A549 (cell line): ENCODE data around the gene XIRP1. TPM values are rescaled to one million over a fixed set of nuclear protein-coding genes. Genes with fewer than 3 reads are reported as not detected.
A peak's percentile ranks its signal among the peaks of the same experiment; 100 is the strongest.

Experiments used
- ATAC-seq, 2 experiments: fragments of 200-7000 bp in 1 of 2; fragments of >200 bp in 1 of 2; cut with Nextera tagmentation in 1 of 2; cut with Tn5 transposase in 1 of 2; 3 replicates each; pipeline versions ENCODE4 v1.8.0 to v1.9.1; 2018 to 2020; ENCODE audit warnings: mild to moderate bottlenecking in 1 of 2, moderate library complexity in 1 of 2
- CTCF ChIA-PET: fragments of 300-600 bp; sonication (Branson Sonifier 250); formaldehyde crosslinking; extraction: SDS; loops from one replicate; lab custom pipeline; 2021; ENCODE audit warnings: antibody characterized with exemption, inconsistent platforms; lab: Yijun Ruan, JAX
- POLR2A ChIA-PET: fragments of 350-600 bp; formaldehyde crosslinking; extraction: SDS; loops from one replicate; lab custom pipeline; 2021; ENCODE audit warnings: antibody characterized with exemption, inconsistent platforms; lab: Yijun Ruan, JAX
- DNase-seq, 2 experiments: peaks; one replicate each; pipeline versions ENCODE4 v3.0.0 to v3.0.0-alpha.2; 2011 to 2016; ENCODE audit warnings: low read depth in 1 of 2, low spot score in 1 of 2
- FAIRE-seq: peaks from 2 replicates; lab custom pipeline; 2011; peaks lifted over from hg19 to GRCh38; lab: Jason Lieb, UNC
- H3K27ac ChIP-seq, 2 experiments: fragments of >200 bp; sonication (Bioruptor Twin); formaldehyde crosslinking; 3 replicates each; pipeline ENCODE4 v1.5.1; 2016 to 2017
- H3K4me1 ChIP-seq: fragments of >200 bp; sonication (Bioruptor Twin); formaldehyde crosslinking; 3 replicates; pipeline ENCODE4 v1.6.1; 2016
- H3K4me2 ChIP-seq: fragments of >200 bp; sonication (Bioruptor Twin); formaldehyde crosslinking; 3 replicates; pipeline ENCODE4 v1.6.1; 2016
- H3K4me3 ChIP-seq: fragments of >200 bp; sonication (Bioruptor Twin); formaldehyde crosslinking; 3 replicates; pipeline ENCODE4 v1.5.1; 2016
- H3K9me3 ChIP-seq: fragments of >200 bp; sonication (Bioruptor Twin); formaldehyde crosslinking; 3 replicates; pipeline ENCODE4 v1.6.1; 2016
- CHD2 ChIP-seq: fragments of 150-350 bp; IDR thresholded peaks from 2 replicates; pipeline ENCODE4 v1.6.1; 2014; ENCODE audit warnings: low read length; ENCODE audit not compliant: partially characterized antibody
- CHD4 ChIP-seq: fragments of 200-600 bp; sonication (generic); IDR thresholded peaks from 2 replicates; pipeline ENCODE4 v1.6.1; 2016; ENCODE audit warnings: antibody characterized with exemption, mild to moderate bottlenecking, borderline replicate concordance
- E2F6 ChIP-seq: IDR thresholded peaks from 2 replicates; pipeline ENCODE4 v1.6.1; 2012; ENCODE audit warnings: low read depth, borderline replicate concordance
- GATA3 ChIP-seq: IDR thresholded peaks from 2 replicates; pipeline ENCODE4 v1.6.1; 2012; ENCODE audit warnings: borderline replicate concordance
- HMGXB4 ChIP-seq: fragments of 250-450 bp; sonication (Bioruptor Pico); IDR thresholded peaks from 2 replicates; pipeline ENCODE4 v1.5.0; 2021; ENCODE audit warnings: mild to moderate bottlenecking, moderate library complexity, borderline replicate concordance
- HOXB5 ChIP-seq: fragments of 250-450 bp; sonication (Bioruptor Pico); IDR thresholded peaks from 2 replicates; pipeline ENCODE4 v1.5.0; 2020; ENCODE audit warnings: mild to moderate bottlenecking, moderate library complexity
- JUNB ChIP-seq: fragments of >200 bp; sonication (Bioruptor Twin); formaldehyde crosslinking; IDR thresholded peaks from 2 replicates; pipeline ENCODE4 v1.6.1; 2016
- KDM5A ChIP-seq: fragments of 200-600 bp; sonication (generic); IDR thresholded peaks from 2 replicates; pipeline ENCODE4 v1.6.1; 2016; ENCODE audit warnings: antibody characterized with exemption, mild to moderate bottlenecking
- MAX ChIP-seq: IDR thresholded peaks from 2 replicates; pipeline ENCODE4 v1.6.1; 2012
- MYC ChIP-seq: IDR thresholded peaks from 2 replicates; pipeline ENCODE4 v1.6.1; 2012; ENCODE audit warnings: mild to moderate bottlenecking, inconsistent platforms, low read length, improper control_type of control experiment, borderline replicate concordance
- NR3C1 ChIP-seq: fragments of >200 bp; sonication (Bioruptor Twin); formaldehyde crosslinking; IDR thresholded peaks from 3 replicates; pipeline ENCODE4 v1.6.1; 2017
- PHF8 ChIP-seq: fragments of 200-600 bp; sonication (generic); IDR thresholded peaks from 2 replicates; pipeline ENCODE4 v1.6.1; 2016; ENCODE audit warnings: low read depth, mild to moderate bottlenecking, antibody characterized with exemption, moderate library complexity, borderline replicate concordance
- POLR2A ChIP-seq: IDR thresholded peaks from 2 replicates; pipeline ENCODE4 v1.6.1; 2012; ENCODE audit warnings: mild to moderate bottlenecking, low read length
- SMC3 ChIP-seq: fragments of >200 bp; sonication (Bioruptor Twin); formaldehyde crosslinking; IDR thresholded peaks from 3 replicates; pipeline ENCODE4 v1.6.1; 2018; ENCODE audit warnings: inconsistent platforms
- TP53 ChIP-seq: fragments of 250-450 bp; sonication (Bioruptor Pico); IDR thresholded peaks from 2 replicates; pipeline ENCODE4 v1.5.0; 2021; ENCODE audit warnings: mild to moderate bottlenecking, moderate library complexity
- ZFP36 ChIP-seq: fragments of 450-650 bp; IDR thresholded peaks from 2 replicates; pipeline ENCODE4 v1.6.1; 2014; ENCODE audit warnings: borderline replicate concordance; ENCODE audit not compliant: partially characterized antibody
- WGBS: methylation state at CpG from one replicate; pipeline ENCODE4 v1.1.6; 2017; ENCODE audit errors: missing lambda C conversion rate; 5-methylcytosine and 5-hydroxymethylcytosine counted together
- polyA plus RNA-seq, 4 experiments: library from polyadenylated mRNA; depleted of rRNA in 3 of 4; stranded (reverse); fragments of >200 nt; fragmentation: RNase III in 1 of 4; extraction: RNeasy Plus Mini Kit Qiagen cat#74134 plus additional on column Dnase treatment in 1 of 4; gene quantifications; 2 replicates in 3 of 4; 3 replicates in 1 of 4; pipeline ENCODE4 v1.2.3, GENCODE V29; 2011 to 2017
- TF ChIP-seq, protein P1 (sequence below): fragments of >200 bp; sonication (Bioruptor Twin); formaldehyde crosslinking; IDR thresholded peaks from 3 replicates; pipeline ENCODE4 v1.6.1; 2016
- TF ChIP-seq, protein P2 (sequence below): fragments of 200-600 bp; sonication (generic); IDR thresholded peaks from 2 replicates; pipeline ENCODE4 v1.6.1; 2016; ENCODE audit warnings: antibody characterized with exemption, mild to moderate bottlenecking, moderate library complexity

The XIRP1 gene
- polyA plus RNA-seq, 2 of the 4 experiments (the other 2 are of a cell fraction), result not detected

GRCh38 chr3:39154280-39155021 lies 37.9 kb downstream of the XIRP1 start:
- peak overlapping the region; percentile 95 for H3K4me3 ChIP-seq
- 10% methylated on average over 18 of the region's 18 CpGs for WGBS
- H3K4me1 ChIP-seq, result peaks cover 31% of the 10 kb centered on the region
- no peaks in the 10 kb centered on the region for H3K9me3 ChIP-seq
- ChIA-PET CTCF (interaction anchor here (0.7 to 1.0 kb wide), 3 partner anchors 31 to 132 kb away, joined by 3 to 5 read pairs (median 4); no protein-coding TSS in a partner anchor), POLR2A (interaction anchor here (1.3 to 1.5 kb wide), 2 partner anchors 13 to 24 kb away, joined by 7 to 11 read pairs; no protein-coding TSS in a partner anchor)
- H3K4me2 ChIP-seq, result peak overlapping the region; percentile 80
- H3K27ac ChIP-seq, result peak overlapping the region; percentile 94 to 96
- ATAC-seq, result peak; percentile 48 to 74
- FAIRE-seq, result no peak
- no peak for TF ChIP-seq NR3C1
- peak; percentile 67 for TF ChIP-seq MAX
- TF ChIP-seq HOXB5 (CRISPR knock-in tag), result 0 out of 2 replicates have a peak, but pooled peaks have one; percentile 26
- TF ChIP-seq TP53 (CRISPR knock-in tag), result 0 out of 2 replicates have a peak, but pooled peaks have one; percentile 39
- TF ChIP-seq, protein P1, sequence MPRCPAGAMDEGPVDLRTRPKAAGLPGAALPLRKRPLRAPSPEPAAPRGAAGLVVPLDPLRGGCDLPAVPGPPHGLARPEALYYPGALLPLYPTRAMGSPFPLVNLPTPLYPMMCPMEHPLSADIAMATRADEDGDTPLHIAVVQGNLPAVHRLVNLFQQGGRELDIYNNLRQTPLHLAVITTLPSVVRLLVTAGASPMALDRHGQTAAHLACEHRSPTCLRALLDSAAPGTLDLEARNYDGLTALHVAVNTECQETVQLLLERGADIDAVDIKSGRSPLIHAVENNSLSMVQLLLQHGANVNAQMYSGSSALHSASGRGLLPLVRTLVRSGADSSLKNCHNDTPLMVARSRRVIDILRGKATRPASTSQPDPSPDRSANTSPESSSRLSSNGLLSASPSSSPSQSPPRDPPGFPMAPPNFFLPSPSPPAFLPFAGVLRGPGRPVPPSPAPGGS, result 0 out of 3 replicates have a peak, but pooled peaks have one; percentile 45
- peak; percentile 25; the same call in 1 of the 2 replicates for TF ChIP-seq PHF8
- 0 out of 2 replicates have a peak, but pooled peaks have one; percentile 15 for TF ChIP-seq GATA3
- TF ChIP-seq CHD4, result no peak
- no peak for TF ChIP-seq HMGXB4
- peak; percentile 35 for TF ChIP-seq CHD2
- no peak for TF ChIP-seq JUNB
- TF ChIP-seq, protein P2, sequence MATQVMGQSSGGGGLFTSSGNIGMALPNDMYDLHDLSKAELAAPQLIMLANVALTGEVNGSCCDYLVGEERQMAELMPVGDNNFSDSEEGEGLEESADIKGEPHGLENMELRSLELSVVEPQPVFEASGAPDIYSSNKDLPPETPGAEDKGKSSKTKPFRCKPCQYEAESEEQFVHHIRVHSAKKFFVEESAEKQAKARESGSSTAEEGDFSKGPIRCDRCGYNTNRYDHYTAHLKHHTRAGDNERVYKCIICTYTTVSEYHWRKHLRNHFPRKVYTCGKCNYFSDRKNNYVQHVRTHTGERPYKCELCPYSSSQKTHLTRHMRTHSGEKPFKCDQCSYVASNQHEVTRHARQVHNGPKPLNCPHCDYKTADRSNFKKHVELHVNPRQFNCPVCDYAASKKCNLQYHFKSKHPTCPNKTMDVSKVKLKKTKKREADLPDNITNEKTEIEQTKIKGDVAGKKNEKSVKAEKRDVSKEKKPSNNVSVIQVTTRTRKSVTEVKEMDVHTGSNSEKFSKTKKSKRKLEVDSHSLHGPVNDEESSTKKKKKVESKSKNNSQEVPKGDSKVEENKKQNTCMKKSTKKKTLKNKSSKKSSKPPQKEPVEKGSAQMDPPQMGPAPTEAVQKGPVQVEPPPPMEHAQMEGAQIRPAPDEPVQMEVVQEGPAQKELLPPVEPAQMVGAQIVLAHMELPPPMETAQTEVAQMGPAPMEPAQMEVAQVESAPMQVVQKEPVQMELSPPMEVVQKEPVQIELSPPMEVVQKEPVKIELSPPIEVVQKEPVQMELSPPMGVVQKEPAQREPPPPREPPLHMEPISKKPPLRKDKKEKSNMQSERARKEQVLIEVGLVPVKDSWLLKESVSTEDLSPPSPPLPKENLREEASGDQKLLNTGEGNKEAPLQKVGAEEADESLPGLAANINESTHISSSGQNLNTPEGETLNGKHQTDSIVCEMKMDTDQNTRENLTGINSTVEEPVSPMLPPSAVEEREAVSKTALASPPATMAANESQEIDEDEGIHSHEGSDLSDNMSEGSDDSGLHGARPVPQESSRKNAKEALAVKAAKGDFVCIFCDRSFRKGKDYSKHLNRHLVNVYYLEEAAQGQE, result no peak
- TF ChIP-seq MYC, result 0 out of 2 replicates have a peak, but pooled peaks have one; percentile 42
- peak; percentile 67 for TF ChIP-seq POLR2A
- TF ChIP-seq E2F6, result peak; percentile 49; the same call in 1 of the 2 replicates
- no peak for TF ChIP-seq KDM5A
- TF ChIP-seq ZFP36, result peak; percentile 99
- peak; percentile 87 to 91 for DNase-seq

DNA sequence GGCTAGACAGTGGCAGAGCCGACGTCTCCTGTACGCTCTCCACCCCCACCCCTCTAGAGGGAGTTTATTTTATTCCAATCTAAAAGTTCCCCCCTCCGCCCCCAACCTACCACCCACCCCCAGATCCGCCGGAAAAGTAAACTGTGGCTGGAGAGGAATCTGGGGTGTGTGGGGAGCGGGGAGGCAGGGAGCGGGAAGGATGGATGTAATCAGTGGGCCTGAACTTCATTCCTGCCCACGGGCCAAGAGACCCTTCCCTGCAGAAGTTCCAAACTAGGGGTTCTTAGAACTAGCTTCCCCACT lies 38.5 kb downstream of the XIRP1 start:
- Histone ChIP-seq H3K4me1 (peaks cover 36% of the 10 kb centered on the region), H3K9me3 (no peaks in the 10 kb centered on the region), H3K27ac (peak overlapping the region; percentile 94 to 96), H3K4me2 (peak overlapping the region; percentile 80), H3K4me3 (peak overlapping the region; percentile 95)
- WGBS, result 2% methylated on average over 5 of the region's 9 CpGs
- ATAC-seq, result no peak
- POLR2A ChIA-PET, result interaction anchor here (1.3 to 1.5 kb wide), 2 partner anchors 13 to 24 kb away, joined by 7 to 11 read pairs; no protein-coding TSS in a partner anchor
- FAIRE-seq, result no peak
- CTCF ChIA-PET, result interaction anchor here (1.0 kb wide), 2 partner anchors 31 to 36 kb away, joined by 3 to 4 read pairs; no protein-coding TSS in a partner anchor
- no peak for TF ChIP-seq ZFP36
- no peak for TF ChIP-seq MAX
- TF ChIP-seq HOXB5 (CRISPR knock-in tag), result no peak
- TF ChIP-seq SMC3, result no peak
- DNase-seq, result no peak
